CD4-positive, alpha-beta T cell treated with Interferon alpha-2 for 1 hour (primary cell): ENCODE results near the gene FBXW8.

Experiments used
- DNase-seq, 2 donors: peaks; one replicate each; pipeline ENCODE4 v3.0.0-alpha.2; 2020 to 2022

The FBXW8 gene

DNA sequence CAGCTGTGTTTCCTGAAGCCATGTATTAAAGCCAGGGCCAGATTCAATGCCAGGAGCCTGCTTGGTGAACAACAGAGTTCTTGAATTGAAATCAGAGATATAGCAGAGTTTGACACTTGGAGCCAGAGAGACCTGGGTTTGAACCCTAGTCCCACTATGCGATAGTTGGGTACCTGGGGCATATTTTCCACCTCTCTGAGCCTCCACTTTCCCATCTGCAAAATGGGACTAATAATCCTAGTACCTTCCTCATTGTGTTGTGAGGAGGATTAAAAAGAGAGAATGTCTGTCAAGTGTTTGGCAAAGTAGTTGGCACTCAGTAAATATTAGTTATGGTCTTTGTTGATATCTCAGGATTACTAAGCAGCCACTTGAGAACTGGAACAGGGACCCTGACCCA, 23.5 kb upstream of the FBXW8 start:
- no peak for DNase-seq

DNA sequence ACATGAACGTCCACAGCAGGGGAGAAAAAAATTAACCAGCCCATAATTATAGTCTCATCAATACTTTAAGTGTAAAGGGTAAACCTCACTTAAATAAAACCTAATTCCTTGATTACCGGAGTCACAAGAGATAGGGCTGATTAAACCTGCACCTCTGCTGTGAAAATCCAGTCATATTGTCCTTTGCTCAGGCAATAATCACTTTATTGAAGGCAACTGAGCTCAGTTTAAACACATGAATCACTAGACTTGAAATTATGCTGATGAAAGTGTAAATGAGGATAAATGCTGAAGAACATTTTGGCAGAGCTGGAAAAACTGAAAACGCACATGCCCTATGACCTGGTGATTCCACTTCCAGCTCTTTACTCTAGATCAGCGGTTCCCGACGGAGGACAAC, 22.9 kb upstream of the FBXW8 start:
- no peak for DNase-seq

DNA sequence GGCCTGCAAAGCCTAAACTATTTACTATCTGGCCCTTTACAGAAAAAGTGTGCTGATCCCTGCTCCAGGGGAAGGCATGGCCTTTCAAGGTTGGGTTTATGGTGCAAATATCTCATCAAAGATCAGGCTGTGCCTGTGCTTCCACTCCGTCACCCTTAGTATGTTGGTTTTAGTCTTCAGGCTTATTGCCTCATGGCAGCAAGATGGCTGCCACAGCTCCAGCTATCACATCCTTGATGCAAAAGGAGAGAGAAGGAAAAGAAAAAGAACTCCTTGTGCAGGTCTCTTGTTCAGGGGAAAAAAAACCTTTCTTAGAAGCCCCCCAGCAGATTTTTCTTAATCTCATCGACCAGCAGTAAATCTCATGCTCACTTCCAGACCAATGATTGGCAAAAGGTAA, 20.4 kb upstream of the FBXW8 start:
- no peak for DNase-seq

DNA sequence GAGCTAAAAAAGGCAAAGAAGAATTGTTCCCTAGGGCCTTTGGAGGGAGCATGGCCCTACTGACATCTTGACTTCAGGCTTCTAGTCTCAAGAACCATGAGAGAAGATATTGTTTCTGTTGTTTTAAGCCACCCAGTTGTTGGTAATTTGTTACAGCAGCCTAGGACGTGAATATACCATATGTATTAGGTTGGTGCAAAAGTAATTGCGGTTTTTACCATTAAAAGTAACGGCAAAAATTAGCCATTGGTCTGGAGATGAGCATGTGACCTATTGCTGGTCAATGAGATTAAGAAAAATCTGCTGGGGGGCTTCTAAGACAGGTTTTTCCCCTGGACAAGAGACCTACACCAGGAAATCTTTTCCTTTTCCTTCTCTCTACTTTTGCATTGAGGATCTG, 19.7 kb upstream of the FBXW8 start:
- DNase-seq: no peak

DNA sequence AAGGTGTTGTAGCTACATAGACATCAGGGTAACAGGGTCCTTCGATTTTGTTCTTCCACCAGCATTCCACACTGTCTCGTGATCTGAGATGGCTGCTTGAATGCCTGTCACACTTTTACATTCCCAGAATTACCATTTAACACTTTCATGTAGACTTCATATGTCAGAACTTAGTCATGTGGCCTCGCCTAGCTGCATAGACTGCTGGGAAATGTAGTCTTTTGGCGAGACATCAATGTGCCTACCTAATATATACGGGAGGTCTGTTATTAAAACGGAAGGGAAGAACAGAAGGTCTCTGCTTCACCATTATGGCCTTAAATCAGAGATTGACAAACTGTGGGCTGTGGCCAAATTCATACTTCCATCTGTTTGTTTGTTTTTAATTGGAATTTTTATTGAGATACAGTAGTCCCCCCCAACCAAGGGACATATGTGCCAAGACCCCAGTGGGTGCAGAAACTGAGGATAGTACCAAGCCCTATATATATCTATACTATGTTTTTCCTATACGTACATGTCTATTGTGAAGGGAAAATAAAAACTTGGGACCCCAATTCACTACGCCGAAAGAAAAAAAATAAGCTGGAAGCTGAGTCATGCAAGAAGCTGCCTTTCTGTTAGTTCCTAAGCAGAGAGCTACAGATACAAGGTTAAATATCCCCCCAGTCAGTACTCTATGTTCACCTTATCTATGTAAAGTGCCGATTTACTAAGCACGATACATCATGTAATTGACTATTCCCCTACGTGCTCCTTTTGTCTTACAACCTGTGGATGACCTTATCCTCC, 18.2 kb upstream of the FBXW8 start:
- DNase-seq: no peak

DNA sequence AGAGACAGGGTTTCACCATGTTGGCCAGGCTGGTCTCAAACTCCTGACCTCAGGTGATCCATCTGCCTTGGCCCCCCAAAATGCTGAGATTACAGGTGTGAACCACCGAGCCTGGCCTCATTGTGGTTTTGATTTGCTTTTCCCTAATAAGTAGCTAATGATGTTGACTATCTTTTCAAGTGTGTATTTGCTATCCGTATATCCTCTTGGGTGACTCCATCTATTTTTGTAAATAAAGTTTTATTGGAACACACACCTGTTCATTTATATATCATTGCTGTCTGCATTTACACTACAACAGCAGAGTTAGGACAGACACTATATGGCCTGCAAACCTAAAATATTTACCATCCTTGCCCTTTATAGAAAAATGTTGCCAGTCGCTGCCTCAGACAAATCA, 15.8 kb upstream of the FBXW8 start:
- DNase-seq: no peak

DNA sequence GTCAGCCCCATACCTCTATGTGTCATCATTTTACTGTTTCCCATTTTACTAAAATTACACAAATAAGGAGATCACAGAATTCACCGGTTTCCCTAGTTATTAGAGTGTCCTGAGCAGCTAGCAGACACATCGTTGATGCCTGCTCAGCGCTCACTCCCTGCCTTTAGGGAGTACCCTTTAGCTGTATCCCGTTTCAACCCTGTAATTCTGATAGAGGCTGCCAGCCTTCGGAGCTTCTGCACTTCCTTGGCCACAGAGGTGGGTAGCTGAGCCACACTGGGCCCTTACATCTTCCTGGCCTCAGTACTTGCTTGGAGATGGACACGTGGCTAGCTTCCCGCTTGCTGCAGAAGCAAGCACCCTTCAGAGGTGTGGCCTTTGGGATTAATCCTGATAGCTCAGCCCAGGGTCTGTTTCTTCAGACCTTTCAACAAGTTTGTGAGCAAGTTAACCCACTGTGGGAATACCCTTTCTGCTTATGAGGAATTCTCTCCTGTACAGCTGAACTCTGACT, 14.3 kb upstream of the FBXW8 start:
- no peak for DNase-seq

DNA sequence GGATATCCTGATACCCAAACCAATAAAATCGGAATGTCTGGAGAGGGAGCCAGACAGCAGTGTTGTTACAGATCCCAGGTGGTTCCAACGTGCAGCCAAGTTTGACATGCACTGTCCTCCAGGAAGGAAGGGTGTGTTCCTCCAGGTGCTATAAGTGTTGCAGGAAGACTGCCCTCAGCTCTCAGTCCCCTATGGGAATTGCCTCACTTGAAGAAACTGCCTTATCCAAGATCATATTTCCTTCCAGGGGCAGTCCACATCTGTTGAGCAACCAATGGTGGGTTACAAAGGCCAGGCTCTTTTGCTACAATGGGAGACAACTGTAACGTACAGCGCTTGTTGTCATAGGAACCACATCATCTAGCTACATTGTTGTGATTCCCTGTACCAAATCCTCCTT, 13.3 kb upstream of the FBXW8 start:
- DNase-seq: no peak

DNA sequence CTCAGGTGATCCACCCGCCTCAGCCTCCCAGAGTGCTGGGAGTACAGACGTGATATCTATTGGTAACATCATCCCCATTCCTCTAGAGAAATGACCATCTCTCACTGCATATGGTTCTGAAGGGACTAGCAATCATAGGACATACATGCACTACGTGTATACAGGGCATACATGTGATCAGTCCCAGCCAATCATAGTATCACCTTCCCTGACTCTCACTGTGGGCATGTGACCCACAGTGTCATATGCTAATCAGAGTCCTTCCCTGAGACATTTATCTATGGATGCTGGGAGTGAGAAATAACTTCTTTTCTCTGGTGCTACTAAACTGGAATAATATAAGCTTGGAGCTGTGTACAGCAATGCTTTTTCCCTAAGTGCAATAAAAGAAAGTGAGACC, 12.1 kb upstream of the FBXW8 start:
- no peak for DNase-seq

DNA sequence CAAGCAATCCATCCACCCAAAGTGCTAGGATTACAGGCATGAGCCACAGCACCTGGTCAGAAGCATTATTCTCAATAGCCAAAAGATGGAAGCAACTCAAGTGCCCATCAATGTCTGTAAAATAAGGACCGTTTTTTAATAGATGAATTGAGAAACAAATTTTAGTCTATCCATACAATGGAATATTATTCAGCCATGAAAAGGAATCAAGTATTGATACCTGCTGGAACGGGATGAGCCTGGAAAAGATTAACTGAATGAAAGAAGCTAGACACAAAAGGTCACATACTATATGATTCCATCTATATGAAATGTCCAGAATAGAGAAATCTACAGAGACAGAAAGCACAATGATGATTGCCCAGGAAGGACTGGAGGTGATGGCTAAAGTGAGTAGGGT, 9.1 kb upstream of the FBXW8 start:
- DNase-seq: no peak

DNA sequence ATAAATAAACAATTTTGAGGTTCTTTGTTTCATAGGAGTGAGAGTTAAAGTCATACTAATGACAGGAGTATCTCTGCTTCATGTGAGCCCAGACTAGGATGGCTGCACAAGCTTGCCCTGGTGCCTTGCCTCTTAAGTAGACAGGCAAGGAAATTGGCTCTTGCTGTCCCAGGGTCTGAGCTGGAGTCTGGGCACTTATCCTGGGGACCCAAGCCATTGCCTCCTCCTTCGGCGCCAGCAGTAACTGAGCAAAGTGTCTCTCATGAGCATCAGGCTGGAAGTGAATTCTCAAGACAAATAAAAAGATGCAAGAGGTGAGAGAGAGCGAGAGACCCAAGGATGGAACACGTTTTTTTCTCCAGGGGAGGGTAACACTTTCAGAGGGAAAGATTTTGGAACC, 6.9 kb upstream of the FBXW8 start:
- no peak for DNase-seq

DNA sequence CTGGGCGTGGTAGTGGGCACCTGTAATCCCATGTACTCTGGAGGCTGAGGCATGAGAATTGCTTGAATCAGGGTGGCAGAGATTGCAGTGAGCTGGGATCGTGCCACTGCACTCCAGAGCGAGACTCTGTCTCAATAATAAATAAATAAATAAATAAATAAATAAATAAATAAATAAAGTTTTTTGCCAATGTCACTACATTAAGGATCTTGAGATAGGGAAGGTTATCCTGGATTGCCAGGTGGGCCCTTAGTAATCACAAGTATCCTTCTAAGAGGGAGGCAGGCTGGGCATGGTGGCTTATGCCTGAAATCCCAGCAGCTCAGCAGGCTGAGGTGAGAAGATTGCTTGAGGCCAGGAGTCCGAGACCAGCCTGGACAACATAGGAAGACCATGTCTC, 4.5 kb upstream of the FBXW8 start:
- DNase-seq: no peak

DNA sequence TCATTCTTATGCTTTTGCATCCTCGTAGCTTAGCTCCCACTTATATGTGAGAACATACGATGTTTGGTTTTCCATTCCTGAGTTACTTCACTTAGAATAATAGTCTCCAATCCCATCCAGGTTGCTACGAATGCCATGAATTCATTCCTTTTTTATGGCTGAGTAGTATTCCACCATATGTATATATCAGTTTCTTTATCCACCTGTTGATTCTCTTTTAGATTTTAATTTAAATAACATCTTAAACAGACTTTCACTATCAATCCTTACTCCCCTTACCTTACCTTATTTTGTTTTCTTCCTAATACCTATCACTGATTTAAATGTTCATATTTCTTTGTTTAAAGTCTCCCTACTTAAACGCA, 488 bp upstream of the FBXW8 start:
- DNase-seq: no peak

DNA sequence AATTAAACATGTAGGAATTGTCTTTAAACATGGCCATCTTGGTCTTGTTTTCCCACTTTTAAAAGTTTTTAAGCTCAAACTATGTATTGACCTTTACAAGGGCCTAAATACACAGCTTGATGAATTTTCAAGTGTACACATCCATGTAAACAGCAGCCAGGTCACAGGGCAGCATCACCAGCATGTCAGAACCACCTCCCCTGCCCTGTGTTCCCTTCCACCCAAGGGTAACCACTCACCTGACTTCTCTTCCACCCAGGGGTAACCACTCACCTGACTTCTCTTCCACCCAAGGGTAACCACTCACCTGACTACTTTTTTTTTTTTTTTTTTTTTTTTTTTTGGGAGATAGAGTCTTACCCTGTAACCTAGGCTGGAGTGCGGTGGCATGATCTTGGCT, 4.6 kb downstream of the FBXW8 start:
- no peak for DNase-seq

DNA sequence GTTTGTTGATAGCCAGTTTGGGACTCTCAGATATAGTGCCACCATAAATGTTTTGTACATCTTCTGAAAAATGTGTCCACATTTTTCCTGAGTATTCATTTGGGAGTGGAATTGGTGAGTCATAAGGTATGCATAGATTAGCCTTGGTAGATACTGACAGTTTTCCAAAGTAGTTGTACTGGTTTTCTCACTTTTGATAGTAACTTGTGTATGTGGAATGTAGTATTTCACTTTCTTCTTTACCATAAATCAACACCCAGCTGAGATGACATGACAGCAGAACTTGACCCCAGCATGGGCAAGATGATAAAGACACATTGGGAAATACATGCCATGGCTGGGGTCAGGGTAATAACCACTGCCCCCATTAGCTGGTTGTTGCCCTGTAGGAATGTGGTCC, 5.4 kb downstream of the FBXW8 start:
- no peak for DNase-seq

DNA sequence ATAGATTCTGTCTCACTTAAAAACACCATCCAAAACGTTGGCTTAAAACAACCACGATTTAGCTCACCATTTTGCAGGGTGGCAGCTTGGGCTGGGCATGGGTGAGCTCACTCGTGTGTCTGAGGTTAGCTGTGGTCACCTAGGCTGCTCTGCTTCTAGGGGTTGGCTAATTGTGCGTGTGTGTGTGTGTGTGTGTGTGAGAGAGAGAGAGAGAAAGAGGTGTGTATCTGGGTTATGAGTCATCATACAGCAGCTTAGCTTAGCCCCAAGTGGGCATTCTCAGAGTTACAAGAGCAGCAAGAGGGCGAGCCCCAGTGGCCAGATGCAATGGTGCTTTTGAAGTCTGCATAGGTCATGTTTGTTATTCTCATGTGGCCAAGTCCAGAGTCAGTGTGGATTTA, 6.0 kb downstream of the FBXW8 start:
- DNase-seq: peak; percentile 56 to 67

DNA sequence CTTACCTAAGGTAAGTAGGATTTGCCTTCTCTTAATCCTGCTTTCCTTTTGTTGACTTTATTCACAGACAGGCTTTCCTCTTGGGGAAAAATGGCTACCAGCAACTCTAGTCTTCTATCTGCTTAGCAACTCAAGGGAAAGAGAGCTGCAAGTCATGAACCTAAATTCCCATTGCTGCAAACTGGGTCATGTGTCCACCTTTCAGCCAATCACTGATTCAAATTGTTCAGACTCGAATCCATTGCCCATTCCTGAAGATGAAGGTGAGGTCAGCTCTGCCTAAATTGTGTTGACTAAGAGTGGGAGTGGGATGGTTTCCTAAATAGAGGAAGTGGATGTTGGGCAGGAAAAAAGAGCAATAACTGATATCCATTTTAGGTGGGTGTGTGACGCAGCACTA, 7.7 kb downstream of the FBXW8 start:
- no peak for DNase-seq

DNA sequence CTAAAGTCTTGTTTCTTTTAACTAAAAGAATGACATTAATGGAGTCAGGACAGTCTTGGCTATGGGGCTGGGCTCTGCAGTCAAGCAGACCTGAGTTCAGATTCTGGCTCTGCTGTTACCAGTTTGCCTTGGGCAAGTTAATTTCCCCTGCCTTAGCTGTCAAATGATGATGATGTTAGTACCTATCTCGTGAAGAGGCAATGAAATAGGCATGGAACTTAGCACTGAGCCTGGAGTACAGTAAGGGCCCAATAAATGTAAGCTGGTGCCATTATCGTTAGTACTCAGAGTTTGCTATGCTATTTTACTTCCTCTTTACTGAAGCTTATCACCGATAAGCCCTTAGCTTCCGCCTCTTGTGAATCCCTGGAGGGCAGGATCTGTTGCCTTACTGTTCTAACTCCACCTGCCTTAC, 8.5 kb downstream of the FBXW8 start:
- no peak for DNase-seq

DNA sequence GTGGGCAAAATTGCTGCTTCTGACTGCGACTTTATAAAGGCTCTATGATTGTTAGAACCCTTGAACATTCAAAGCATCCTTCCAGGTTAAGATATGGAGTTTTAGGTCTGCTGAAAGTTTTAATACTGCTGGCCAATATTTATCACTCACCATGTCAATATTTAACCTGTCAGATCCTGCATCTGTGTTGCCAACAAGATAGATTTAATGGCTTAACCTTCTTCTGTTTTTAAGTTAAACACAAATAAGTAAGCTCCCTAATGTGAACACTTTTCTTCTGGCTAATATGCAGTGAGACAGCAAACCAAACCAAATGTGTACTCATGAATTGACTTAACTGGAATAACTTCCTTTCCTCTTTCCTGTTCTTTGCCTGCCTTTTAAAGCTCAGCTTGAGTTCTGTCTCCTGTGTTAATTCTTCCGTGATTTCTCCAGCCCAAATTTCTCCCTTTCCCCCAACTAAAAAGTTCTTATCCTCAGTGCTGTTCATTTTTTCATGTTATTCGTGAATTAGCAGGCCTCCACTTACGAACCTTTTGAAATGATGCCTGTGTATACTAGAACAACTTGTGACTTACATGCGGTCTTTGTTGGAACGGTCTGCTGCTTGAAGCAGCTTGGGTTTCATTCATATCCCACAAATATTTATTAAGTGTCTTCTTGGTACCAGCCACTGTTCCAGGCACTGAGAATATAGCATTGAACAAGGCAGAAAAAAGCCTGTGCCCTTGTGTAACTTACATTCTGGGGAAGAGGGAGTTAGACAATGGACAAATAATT, 9.1 kb downstream of the FBXW8 start:
- no peak for DNase-seq

DNA sequence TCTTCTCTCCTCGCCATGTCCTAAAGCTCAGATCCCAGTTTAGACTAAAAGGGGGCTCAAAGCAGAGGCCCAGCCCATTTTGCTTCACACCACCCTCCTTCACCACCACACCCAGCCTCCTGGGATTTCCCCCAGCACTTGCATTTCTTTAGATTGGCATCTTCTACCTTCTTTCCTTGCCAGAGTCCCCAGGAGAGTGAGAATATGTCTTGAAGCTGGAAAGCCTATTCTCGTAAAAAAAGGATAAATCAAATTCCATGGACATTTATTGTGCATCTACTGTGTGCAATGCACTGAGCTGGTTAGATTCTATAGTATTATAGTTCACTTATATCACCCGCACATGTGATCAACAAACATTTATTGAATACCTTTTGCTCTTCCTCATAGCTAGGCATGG, 10.2 kb downstream of the FBXW8 start:
- no peak for DNase-seq

DNA sequence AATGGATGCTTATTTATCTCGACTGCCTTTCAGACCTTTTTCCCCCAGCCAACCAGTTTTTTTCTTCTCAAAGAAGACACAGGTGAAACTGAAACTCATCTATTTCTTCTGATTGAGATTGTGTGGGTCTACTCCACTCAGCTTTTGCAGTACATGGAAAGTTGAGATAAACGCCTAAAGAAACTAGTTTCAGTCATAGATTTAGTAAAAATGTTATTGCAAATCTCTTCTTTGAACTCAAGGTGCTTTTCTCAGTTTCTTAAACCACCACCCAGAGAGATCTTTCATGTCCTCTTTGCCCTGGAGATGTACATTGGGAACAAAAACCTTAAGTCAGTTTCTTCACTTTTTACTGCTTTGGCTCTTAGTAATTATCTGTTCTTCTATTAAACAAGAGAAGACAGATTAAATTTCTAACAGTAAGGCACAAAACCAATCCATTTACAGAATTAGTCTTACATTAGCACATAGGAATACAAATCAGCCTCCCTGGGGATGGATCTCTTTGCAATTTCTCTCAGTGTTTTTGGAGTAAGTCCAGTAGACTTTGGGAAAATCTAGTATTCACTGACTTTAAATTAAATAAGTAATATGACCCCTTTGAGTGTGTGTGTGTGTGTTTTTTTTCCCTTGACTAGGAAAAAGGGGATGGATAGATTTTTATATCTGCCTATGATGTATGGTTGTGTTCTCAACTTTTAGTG, 11.6 kb downstream of the FBXW8 start:
- DNase-seq: peak in 1 of 2 donors; percentile 34

DNA sequence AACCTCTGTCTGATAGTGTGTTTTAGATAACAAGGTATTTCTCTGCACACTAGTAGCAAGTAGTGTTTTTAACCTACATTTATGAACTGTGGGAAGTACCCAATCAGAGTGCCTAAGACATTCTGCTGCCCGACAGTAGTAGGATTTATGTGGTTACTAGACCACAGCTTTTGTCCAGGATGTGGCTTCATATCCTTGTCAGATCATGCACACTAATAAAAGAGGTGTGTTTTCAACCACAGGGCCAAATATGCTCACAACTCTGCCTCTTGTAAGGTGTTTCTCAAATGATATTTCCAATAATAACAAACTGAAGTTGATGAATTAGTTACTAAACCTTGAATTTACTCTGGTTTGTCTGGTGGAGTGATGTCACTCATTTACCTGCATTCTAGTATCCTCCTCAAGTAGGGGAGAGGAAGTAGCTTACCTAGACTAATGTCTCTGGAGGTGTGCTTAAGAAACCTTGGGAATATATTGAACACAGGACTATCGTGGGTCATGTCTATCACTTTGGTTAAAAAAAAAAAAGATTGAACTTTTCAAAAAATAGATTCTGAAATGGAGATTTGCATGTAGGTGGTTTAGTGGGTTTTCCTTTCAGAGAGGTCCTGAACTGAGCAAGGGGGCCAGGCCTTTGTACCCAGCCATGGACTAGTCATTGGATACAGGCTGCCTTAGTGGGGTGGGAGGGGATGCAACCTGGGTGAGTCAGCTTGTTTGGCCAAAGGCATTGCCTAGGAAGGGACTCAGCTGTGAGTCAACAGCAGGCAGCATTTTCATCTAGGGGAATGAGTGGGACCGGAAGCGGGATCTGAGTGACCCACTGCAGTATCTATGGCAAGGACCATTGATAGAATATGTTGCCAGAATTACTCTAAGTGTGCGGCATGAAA, 14.1 kb downstream of the FBXW8 start:
- peak; percentile 58 to 84 for DNase-seq
